CD8-positive, alpha-beta memory T cell (primary cell): ENCODE data around the gene SYP. TPM values are rescaled to one million over a fixed set of nuclear protein-coding genes. Genes with fewer than 3 reads are reported as not detected.
"Not testable (repeated sequence)": the region's sequence is repeated elsewhere in the genome, so short reads cannot be mapped to it uniquely, and the experiment has no call there.

ENCODE experiments used
- CTCF ChIA-PET: fragments of 350-600 bp; sonication (Branson Sonifier 250); formaldehyde crosslinking; loops from one replicate; lab custom pipeline; 2021; ENCODE audit warnings: antibody characterized with exemption; lab: Charles Lee
- POLR2A ChIA-PET: fragments of 350-600 bp; sonication (Branson Sonifier 250); formaldehyde crosslinking; loops from one replicate; lab custom pipeline; 2021; ENCODE audit warnings: antibody characterized with exemption; lab: Charles Lee
- DNase-seq, 5 donors: peaks; one replicate each; pipeline versions ENCODE4 v3.0.0 to v3.0.0-alpha.2; 2020 to 2022; ENCODE audit warnings: mixed read lengths in 1 of 5
- H3K27ac ChIP-seq: one replicate; pipeline ENCODE4 v1.7.0; 2013; ENCODE audit warnings: low read depth, mild to moderate bottlenecking, low read length, moderate library complexity
- H3K27me3 ChIP-seq: 2 replicates; pipeline ENCODE4 v1.7.0; 2013; ENCODE audit warnings: low read length, mild to moderate bottlenecking; ENCODE audit not compliant: insufficient read depth, poor library complexity, severe bottlenecking
- H3K36me3 ChIP-seq: 2 replicates; pipeline ENCODE4 v1.7.0; 2013; ENCODE audit warnings: mild to moderate bottlenecking, low read length, moderate library complexity; ENCODE audit not compliant: insufficient read depth
- H3K4me1 ChIP-seq: 2 replicates; pipeline ENCODE4 v1.7.0; 2013; ENCODE audit warnings: mild to moderate bottlenecking, low read length, moderate library complexity; ENCODE audit not compliant: insufficient read depth
- H3K4me3 ChIP-seq: 2 replicates; pipeline ENCODE4 v1.7.0; 2013; ENCODE audit warnings: mild to moderate bottlenecking, low read length
- H3K9me3 ChIP-seq: 2 replicates; pipeline ENCODE4 v1.7.0; 2013; ENCODE audit warnings: mild to moderate bottlenecking, low read length
- H3K27ac Mint-ChIP-seq, 8 donors: one replicate each; pipeline ENCODE4 v1.8.0; 2020 to 2021; ENCODE audit warnings: mixed read lengths in 8 of 8, mild to moderate bottlenecking in 6 of 8, inconsistent platforms in 3 of 8, moderate library complexity in 3 of 8
- H3K27me3 Mint-ChIP-seq, 2 donors: one replicate each; pipeline ENCODE4 v1.8.0; 2020 to 2021; ENCODE audit warnings: mixed read lengths in 2 of 2, mild to moderate bottlenecking in 1 of 2, moderate library complexity in 1 of 2
- H3K36me3 Mint-ChIP-seq, 3 donors: one replicate each; pipeline ENCODE4 v1.8.0; 2020 to 2021; ENCODE audit warnings: mixed read lengths in 3 of 3, inconsistent platforms in 1 of 3, mild to moderate bottlenecking in 1 of 3
- H3K4me1 Mint-ChIP-seq, 3 donors: one replicate each; pipeline ENCODE4 v1.8.0; 2020 to 2021; ENCODE audit warnings: mixed read lengths in 3 of 3, inconsistent platforms in 1 of 3, mild to moderate bottlenecking in 1 of 3
- H3K4me3 Mint-ChIP-seq, 7 donors: one replicate each; pipeline ENCODE4 v1.8.0; 2020 to 2021; ENCODE audit warnings: mixed read lengths in 7 of 7, mild to moderate bottlenecking in 6 of 7, moderate library complexity in 4 of 7, inconsistent platforms in 2 of 7
- H3K9me3 Mint-ChIP-seq, 5 donors: one replicate each; pipeline ENCODE4 v1.8.0; 2020 to 2022; ENCODE audit warnings: mixed read lengths in 5 of 5, mild to moderate bottlenecking in 3 of 5, moderate library complexity in 2 of 5, inconsistent platforms in 1 of 5
- polyA plus RNA-seq: library from polyadenylated mRNA; unstranded; fragments of 300-500 nt; fragmentation: Illumina TruSeq; gene quantifications from one replicate; pipeline ENCODE4 v1.2.3, GENCODE V29; 2021
- total RNA-seq, 2 experiments: library from RNA; stranded (reverse); gene quantifications; one replicate each; pipeline ENCODE4 v1.2.3, GENCODE V29; 2021

The SYP gene
- total and polyA plus RNA-seq, 3 experiments from 2014 or later: 0.25 to 2.5 (median 1.9) TPM

GRCh38 chrX:49177873-49178480 lies 22.0 kb downstream of the SYP start:
- POLR2A ChIA-PET: no interaction called here

GRCh38 chrX:49177338-49177833 lies 22.6 kb downstream of the SYP start:
- POLR2A ChIA-PET: no interaction called here

More at GRCh38 chrX:49177873-49178480, 22.0 kb downstream of the SYP start:
- CTCF ChIA-PET: interaction anchor here (1.3 to 2.1 kb wide), 2 partner anchors 12 to 13 kb away, joined by 5 to 11 read pairs; no protein-coding TSS in a partner anchor
- peaks cover 3% of the 10 kb centered on the region for H3K36me3 ChIP-seq
- no peaks in the 10 kb centered on the region for H3K27me3 ChIP-seq
- H3K4me3 Mint-ChIP-seq: no peak overlapping the region
- no peak for DNase-seq
- peaks cover 3 to 10% (median 4%) of the 10 kb centered on the region in 3 donors for H3K4me1 Mint-ChIP-seq
- no peaks in the 10 kb centered on the region for H3K9me3 ChIP-seq
- H3K9me3 Mint-ChIP-seq: no peaks in the 10 kb centered on the region
- peaks cover 3 to 63% (median 16%) of the 10 kb centered on the region in 3 donors for H3K36me3 Mint-ChIP-seq
- no peaks in the 10 kb centered on the region for H3K27me3 Mint-ChIP-seq
- no peak overlapping the region for H3K4me3 ChIP-seq
- H3K4me1 ChIP-seq: peaks cover 2% of the 10 kb centered on the region
- H3K27ac Mint-ChIP-seq: peak overlapping the region in 4 of 8 donors; percentile 16 to 82 (median 74)
- H3K27ac ChIP-seq: no peak overlapping the region

GRCh38 chrX:49176421-49177326 lies 23.3 kb downstream of the SYP start:
- CTCF ChIA-PET: interaction anchor here (0.7 to 2.1 kb wide), 4 partner anchors 10 to 21 kb away, joined by 3 to 11 read pairs (median 4); no protein-coding TSS in a partner anchor
- H3K9me3 Mint-ChIP-seq: no peaks in the 10 kb centered on the region
- POLR2A ChIA-PET: no interaction called here
- Histone ChIP-seq H3K36me3 (peaks cover 3% of the 10 kb centered on the region), H3K4me3 (no peak overlapping the region), H3K4me1 (peaks cover 7% of the 10 kb centered on the region), H3K27ac (no peak overlapping the region), H3K9me3 (no peaks in the 10 kb centered on the region), H3K27me3 (no peaks in the 10 kb centered on the region)
- H3K36me3 Mint-ChIP-seq: peaks cover 0 to 56% (median 12%) of the 10 kb centered on the region in 3 donors
- H3K4me1 Mint-ChIP-seq: peaks cover 8 to 15% (median 8%) of the 10 kb centered on the region in 3 donors
- peak overlapping the region in 3 of 7 donors; percentile 18 to 30 (median 24) for H3K4me3 Mint-ChIP-seq
- peak overlapping the region in 3 of 8 donors; percentile 47 to 74 (median 70) for H3K27ac Mint-ChIP-seq
- no peak for DNase-seq
- H3K27me3 Mint-ChIP-seq: no peaks in the 10 kb centered on the region

More at GRCh38 chrX:49177338-49177833, 22.6 kb downstream of the SYP start:
- CTCF ChIA-PET: interaction anchor here (1.3 to 2.1 kb wide), 3 partner anchors 11 to 15 kb away, joined by 4 to 11 read pairs (median 5); no protein-coding TSS in a partner anchor
- no peaks in the 10 kb centered on the region for H3K27me3 ChIP-seq
- H3K27ac ChIP-seq: no peak overlapping the region
- no peaks in the 10 kb centered on the region for H3K9me3 Mint-ChIP-seq
- peaks cover 3% of the 10 kb centered on the region for H3K36me3 ChIP-seq
- H3K4me1 Mint-ChIP-seq: peaks cover 8 to 15% (median 8%) of the 10 kb centered on the region in 3 donors
- H3K4me3 Mint-ChIP-seq: no peak overlapping the region
- H3K4me1 ChIP-seq: peaks cover 7% of the 10 kb centered on the region
- no peaks in the 10 kb centered on the region for H3K27me3 Mint-ChIP-seq
- H3K36me3 Mint-ChIP-seq: peaks cover 3 to 59% (median 15%) of the 10 kb centered on the region in 3 donors
- H3K4me3 ChIP-seq: no peak overlapping the region
- peak overlapping the region in 6 of 8 donors; percentile 16 to 82 (median 72) for H3K27ac Mint-ChIP-seq
- DNase-seq: no peak
- H3K9me3 ChIP-seq: no peaks in the 10 kb centered on the region

- H3K27ac ChIP-seq: no peak overlapping the region
- Mint-ChIP-seq H3K27ac (peak overlapping the region in 4 of 8 donors; percentile 50 to 82 (median 70)), H3K4me1 (peaks cover 8 to 15% (median 8%) of the 10 kb centered on the region in 3 donors), H3K4me3 (peak overlapping the region in 1 of 7 donors; percentile 42), H3K9me3 (no peaks in the 10 kb centered on the region), H3K27me3 (no peaks in the 10 kb centered on the region), H3K36me3 (peaks cover 0 to 52% (median 12%) of the 10 kb centered on the region in 3 donors)
- H3K27me3 ChIP-seq: no peaks in the 10 kb centered on the region
- H3K4me3 ChIP-seq: no peak overlapping the region
- POLR2A ChIA-PET: no interaction called here
- no peak for DNase-seq
- peaks cover 3% of the 10 kb centered on the region for H3K36me3 ChIP-seq
- CTCF ChIA-PET: interaction anchor here (0.7 to 1.4 kb wide), 2 partner anchors 17 to 20 kb away, joined by 3 to 4 read pairs; no protein-coding TSS in a partner anchor
- H3K4me1 ChIP-seq: peaks cover 7% of the 10 kb centered on the region
- H3K9me3 ChIP-seq: no peaks in the 10 kb centered on the region
Observed at GRCh38 chrX:49175435-49176274, 24.3 kb downstream of the SYP start.

- Histone ChIP-seq H3K27me3 (no peaks in the 10 kb centered on the region), H3K4me1 (peaks cover 7% of the 10 kb centered on the region), H3K36me3 (peaks cover 3% of the 10 kb centered on the region), H3K9me3 (no peaks in the 10 kb centered on the region), H3K4me3 (no peak overlapping the region), H3K27ac (no peak overlapping the region)
- Mint-ChIP-seq H3K9me3 (no peaks in the 10 kb centered on the region), H3K27me3 (no peaks in the 10 kb centered on the region), H3K4me3 (peak overlapping the region in 2 of 7 donors; percentile 14 to 71), H3K36me3 (peaks cover 0 to 46% (median 7%) of the 10 kb centered on the region in 3 donors), H3K4me1 (peaks cover 8 to 15% (median 8%) of the 10 kb centered on the region in 3 donors), H3K27ac (peak overlapping the region in 4 of 8 donors; percentile 10 to 61 (median 42))
- POLR2A ChIA-PET: no interaction called here
- CTCF ChIA-PET: no interaction called here
- no peak for DNase-seq
Observed at GRCh38 chrX:49174723-49175122, 25.3 kb downstream of the SYP start.

- Mint-ChIP-seq H3K4me1 (peaks cover 8 to 16% (median 8%) of the 10 kb centered on the region in 3 donors), H3K27ac (peak overlapping the region in 6 of 8 donors; percentile 51 to 94 (median 82)), H3K4me3 (peak overlapping the region in 2 of 7 donors; percentile 84 to 86), H3K36me3 (peaks cover 0 to 35% (median 4%) of the 10 kb centered on the region in 3 donors)
- H3K9me3 Mint-ChIP-seq, H3K9me3 ChIP-seq, H3K4me3 ChIP-seq, H3K27me3 ChIP-seq, CTCF ChIA-PET, DNase-seq, H3K4me1 ChIP-seq, POLR2A ChIA-PET, H3K36me3 ChIP-seq, H3K27me3 Mint-ChIP-seq: not testable (repeated sequence)
- peak overlapping the region; percentile 59 for H3K27ac ChIP-seq
Observed at GRCh38 chrX:49173544-49173943, 26.4 kb downstream of the SYP start.

GRCh38 chrX:49172280-49172780 lies 27.7 kb downstream of the SYP start:
- POLR2A ChIA-PET: interaction anchor here (0.7 kb wide), 1 partner anchor 14 kb away, joined by 3 read pairs; the partner anchor contains the start of gene PRICKLE3
- no peaks in the 10 kb centered on the region for H3K27me3 Mint-ChIP-seq
- peaks cover 0 to 25% (median 2%) of the 10 kb centered on the region in 3 donors for H3K36me3 Mint-ChIP-seq
- H3K36me3 ChIP-seq: peaks cover 3% of the 10 kb centered on the region
- no peaks in the 10 kb centered on the region for H3K9me3 ChIP-seq
- H3K9me3 Mint-ChIP-seq: no peaks in the 10 kb centered on the region
- H3K27me3 ChIP-seq: no peaks in the 10 kb centered on the region
- DNase-seq: peak; percentile 41 to 73 (median 56)
- H3K4me3 Mint-ChIP-seq: peak overlapping the region; percentile 84 to 95 (median 86)
- peak overlapping the region; percentile 60 for H3K4me3 ChIP-seq
- peak overlapping the region; percentile 73 to 95 (median 89) for H3K27ac Mint-ChIP-seq
- H3K4me1 ChIP-seq: peaks cover 15% of the 10 kb centered on the region
- peak overlapping the region; percentile 59 for H3K27ac ChIP-seq
- CTCF ChIA-PET: interaction anchor here (1.9 kb wide), 1 partner anchor 16 kb away, joined by 8 read pairs; no protein-coding TSS in a partner anchor
- H3K4me1 Mint-ChIP-seq: peaks cover 15 to 20% (median 16%) of the 10 kb centered on the region in 3 donors
